GM19438 (cell line): ENCODE results near the gene HIVEP3.

Experiments
- ATAC-seq: cut with Tn5 transposase; IDR thresholded peaks from one replicate; pipeline ENCODE4 v1.9.1; 2021; ENCODE audit warnings: low read depth; ENCODE audit not compliant: unreplicated experiment

HIVEP3 gene

DNA sequence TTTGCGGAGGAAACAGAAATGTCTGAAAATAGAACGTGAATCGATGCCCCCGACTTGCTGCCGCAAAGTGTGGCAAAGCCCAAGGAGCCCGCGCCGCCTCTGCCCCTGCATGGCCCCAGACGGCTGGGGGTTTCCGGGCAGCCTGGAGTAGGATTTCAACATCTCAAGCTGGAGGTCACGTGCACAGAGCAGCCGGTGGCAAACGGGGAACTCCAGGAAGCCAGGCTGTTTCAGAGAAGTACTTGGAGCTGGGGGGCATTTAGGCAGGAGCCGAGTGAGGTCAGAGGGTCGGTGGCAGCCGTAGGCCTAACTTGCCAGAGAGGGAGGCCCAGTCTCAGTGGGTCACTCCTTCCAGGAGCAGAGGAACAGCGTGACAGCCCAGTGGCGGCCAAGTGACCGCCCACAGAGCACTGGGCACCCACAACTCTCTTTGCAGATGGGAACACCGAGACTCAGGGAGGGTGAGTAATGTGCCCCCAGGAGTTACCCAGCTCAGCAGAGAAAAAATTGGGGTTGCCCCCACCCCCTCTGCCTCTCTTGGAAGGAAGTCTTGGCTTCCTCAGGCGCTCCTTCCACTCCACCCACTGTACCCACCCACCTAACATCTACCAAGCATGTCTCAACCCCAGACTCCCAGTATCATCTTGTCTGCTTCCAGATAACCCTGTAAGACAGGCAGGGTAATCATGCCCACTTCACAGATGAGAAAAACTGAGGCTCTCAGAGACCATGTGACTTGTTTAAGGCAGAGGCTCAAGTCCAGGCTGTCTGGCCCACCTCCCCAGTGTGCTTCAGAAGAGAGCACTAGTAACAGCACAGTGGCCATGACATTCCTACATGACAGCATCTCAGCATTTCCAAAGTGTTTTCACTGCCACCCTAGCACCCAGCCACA lies 179.4 kb downstream of the HIVEP3 start:
- ATAC-seq = peak; percentile 57

DNA sequence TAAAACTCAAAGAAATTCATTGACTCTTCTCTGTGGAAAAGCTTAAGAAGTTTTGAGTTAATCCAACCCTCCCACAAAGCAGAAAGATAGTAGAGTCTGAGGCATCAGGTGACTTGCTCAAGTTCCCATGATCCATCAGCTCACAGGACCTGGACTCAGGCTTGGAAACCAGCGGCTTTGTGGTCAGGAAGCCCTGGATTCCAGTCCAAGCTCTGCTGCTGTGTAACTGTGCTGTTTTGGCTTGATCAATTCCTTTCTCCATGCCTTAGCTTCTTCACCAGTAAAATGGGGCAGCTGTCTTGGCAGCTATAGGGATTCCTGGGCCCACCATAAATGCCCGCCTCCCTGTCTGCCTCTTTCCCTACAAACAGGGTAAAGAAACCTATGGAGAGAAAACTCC lies 180.2 kb downstream of the HIVEP3 start:
- ATAC-seq = no peak

GRCh38 chr1:41738006-41738405 lies 180.7 kb downstream of the HIVEP3 start:
- no peak for ATAC-seq

DNA sequence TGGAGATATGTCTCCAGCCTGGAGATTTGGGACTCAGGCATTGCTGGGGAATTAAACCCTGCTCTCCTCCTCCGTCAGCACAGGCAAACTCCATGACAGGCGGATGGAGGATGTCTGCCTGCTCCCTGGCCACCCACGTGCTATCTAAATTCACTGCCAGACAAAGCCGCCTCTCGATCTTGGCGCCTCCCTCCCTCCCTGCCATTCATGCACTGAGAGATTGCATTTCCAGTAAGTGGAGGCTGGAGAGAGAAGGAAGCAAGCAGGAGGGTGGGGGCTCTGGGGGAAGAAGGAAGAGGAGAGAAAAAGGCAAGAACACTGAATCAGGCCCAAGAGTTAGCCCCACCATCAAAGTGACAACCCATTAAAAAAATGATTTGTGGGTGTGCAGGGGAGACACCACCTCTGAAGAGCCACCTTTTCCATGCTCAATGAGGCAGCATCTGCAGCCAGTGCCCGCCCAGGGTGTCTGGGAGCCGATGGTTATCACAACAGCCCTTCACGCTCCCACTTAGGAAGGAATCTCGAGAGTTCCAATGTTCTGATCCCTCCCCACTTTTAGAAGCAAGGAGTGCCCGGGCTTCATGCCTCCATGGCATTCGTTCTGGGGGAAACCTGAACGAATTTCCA lies 183.0 kb downstream of the HIVEP3 start:
- ATAC-seq = no peak

GRCh38 chr1:41735139-41735538 lies 183.6 kb downstream of the HIVEP3 start:
- ATAC-seq = no peak

DNA sequence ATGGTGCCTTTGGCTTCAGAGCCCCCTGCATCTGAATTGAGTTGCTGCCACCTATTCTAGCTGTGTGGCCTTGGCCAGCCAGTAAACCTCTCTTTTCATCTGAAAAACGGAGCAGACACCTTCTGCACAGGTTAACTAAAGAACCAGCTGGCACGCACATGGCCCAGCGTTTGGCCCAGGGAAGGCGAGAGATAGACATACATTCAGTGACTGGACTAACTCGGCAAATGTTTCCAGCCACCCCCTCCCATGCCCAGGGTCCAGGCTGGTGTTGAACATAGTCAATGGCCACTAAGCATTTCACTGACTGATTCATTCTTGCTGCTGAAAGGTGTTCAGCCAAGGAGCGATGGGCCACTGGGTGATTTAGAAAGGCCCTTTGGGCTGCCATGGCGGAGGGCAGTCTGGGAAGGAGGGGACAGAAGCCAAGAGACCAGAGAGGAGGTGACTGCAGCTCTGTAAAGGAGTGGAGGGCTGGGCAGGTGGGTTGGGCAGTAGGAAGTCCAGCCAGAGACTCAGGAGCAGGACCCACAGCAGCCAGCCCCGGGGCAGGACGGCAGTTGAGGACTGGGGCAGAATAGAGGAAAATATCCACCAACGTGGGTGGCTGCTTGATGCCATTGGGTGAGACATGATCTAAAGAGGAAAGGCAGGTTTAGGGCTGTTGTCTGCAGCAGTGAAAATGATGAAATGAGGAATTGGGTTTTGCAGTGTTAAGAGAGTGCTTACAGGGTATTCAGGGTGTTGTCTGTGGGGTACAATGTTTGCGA lies 184.3 kb downstream of the HIVEP3 start:
- ATAC-seq = no peak

GRCh38 chr1:41733725-41734124 lies 185.0 kb downstream of the HIVEP3 start:
- ATAC-seq = no peak

GRCh38 chr1:41733021-41733420 lies 185.7 kb downstream of the HIVEP3 start:
- no peak for ATAC-seq

GRCh38 chr1:41731516-41732030 lies 187.1 kb downstream of the HIVEP3 start:
- no peak for ATAC-seq

DNA sequence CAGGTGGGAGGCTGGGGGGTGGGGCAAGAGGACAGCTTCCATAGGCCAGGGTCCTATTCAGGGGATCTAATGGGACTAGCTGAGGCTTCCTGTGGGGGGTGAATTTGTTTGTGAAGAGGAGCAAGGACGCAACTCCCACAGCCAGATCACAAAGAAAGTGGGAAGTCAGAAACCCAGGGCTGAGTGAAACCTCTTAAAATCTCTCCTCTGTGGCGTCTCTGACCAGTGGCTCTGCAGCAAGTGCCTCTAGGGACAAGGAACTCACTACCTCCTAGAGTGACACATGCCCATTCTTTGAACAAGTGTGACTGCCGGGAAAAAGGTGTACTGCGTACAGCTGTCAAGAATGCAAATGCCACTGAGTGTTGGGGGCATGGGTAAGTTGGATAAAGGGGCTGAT lies 187.9 kb downstream of the HIVEP3 start:
- ATAC-seq = no peak

GRCh38 chr1:41728403-41729202 lies 190.1 kb downstream of the HIVEP3 start:
- peak; percentile 67 for ATAC-seq

DNA sequence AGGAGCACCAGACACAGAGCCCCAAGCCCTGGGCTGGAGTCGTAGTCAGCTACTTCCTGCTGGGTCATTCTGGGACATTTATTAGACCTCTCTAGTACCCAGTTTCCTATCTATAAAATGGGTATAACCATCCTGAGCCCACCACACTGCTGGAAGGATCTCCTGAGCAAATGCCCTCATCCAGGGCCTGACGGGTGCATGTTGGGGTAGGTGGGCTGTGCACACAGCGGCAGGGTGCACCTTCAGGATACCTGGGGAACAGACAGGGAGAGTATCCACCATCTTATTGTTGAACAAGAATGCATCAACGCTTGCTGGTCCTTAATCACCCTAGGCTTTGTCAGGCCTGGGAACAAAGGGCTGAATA lies 191.0 kb downstream of the HIVEP3 start:
- ATAC-seq = no peak

DNA sequence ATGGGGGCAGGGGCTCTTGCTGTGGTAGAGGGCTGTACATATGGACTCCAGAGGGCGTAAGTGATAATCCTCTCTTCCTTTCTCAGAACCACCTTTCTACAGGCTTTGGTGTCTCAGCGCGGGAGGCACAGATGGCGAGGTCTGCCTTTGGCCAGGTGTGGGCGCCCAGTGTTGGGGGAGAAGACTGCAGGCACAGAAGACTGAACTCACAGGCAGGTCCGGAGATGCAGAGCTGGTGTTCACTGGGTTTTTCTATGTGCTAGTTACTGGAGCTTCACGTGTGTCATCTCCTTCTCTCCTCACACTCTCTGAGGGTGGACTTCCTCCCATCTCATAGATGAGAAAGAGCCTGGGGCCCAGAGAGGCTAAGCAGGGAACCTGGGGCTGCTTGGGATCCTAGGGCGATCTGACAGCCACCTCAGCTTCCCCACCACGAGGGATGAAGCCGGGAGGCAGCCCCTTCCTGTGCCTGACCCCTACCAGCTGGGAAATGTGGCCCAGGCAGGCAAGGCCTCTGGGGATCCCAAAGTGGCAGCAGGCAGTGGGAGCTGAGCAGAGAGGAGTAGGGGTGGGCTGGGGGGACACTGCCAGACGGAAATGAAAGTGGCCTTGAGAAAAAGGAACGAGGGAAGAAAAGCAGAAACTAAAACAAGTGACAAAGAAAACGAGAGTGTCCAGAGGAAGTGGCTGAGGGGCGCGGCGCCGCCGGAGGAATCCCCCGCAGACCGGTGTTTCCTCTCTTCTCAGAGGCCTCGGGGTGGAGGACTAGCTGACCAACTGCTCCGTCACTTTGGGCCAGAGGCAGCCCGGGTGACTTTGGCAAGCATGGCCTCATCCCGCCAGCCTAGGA lies 191.6 kb downstream of the HIVEP3 start:
- peak; percentile 48 for ATAC-seq

GRCh38 chr1:41726292-41726691 lies 192.4 kb downstream of the HIVEP3 start:
- ATAC-seq = no peak

- ATAC-seq = no peak
Observed at GRCh38 chr1:41724926-41725325, 193.8 kb downstream of the HIVEP3 start.

- ATAC-seq = no peak
Observed at GRCh38 chr1:41724248-41724647, 194.5 kb downstream of the HIVEP3 start.

GRCh38 chr1:41723786-41724185 lies 194.9 kb downstream of the HIVEP3 start:
- no peak for ATAC-seq

- ATAC-seq = no peak
Observed at GRCh38 chr1:41722184-41722583, 196.5 kb downstream of the HIVEP3 start.

DNA sequence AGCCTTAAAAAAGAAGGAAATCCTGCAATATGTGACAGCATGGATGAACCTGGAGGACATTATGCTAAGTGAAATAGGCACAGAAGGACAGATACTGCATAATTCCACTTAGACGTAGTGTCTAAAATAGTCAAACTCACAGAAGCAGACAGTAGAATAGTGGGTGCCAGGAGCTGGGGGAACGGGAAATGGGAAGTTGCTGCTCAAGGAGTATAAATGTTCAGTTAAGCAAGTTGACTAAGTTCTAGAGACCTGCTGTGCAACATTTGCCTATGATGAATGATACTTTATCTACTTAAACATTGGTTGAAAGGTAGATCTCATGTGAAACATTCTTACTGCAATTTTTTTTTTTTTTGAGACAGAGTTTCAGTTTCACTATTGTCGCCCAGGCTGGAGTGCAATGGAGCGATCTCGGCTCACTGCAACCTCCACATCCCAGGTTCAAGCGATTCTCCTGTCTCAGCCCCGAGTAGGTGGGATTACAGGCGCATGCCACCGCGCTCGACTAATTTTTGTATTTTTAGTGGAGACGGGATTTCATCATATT lies 197.8 kb downstream of the HIVEP3 start:
- no peak for ATAC-seq
